HepG2 (cell line): ENCODE measurements around the gene NOCT. TPM values are rescaled to one million over a fixed set of nuclear protein-coding genes. Genes with fewer than 3 reads are reported as not detected.

Experiments
- ATAC-seq: fragments of 200-7000 bp; cut with Tn5 transposase; 3 replicates; pipeline ENCODE4 v1.9.1; 2020; ENCODE audit warnings: mild to moderate bottlenecking, moderate library complexity
- BruUV-seq: library from RNA; stranded (reverse); fragments of 400-500 nt; replicated peaks from 2 replicates; lab custom pipeline; 2021; lab: Mats Ljungman, UMichigan
- CTCF ChIA-PET: fragments of 300-600 bp; formaldehyde crosslinking; extraction: SDS; loops from one replicate; lab custom pipeline; 2021; ENCODE audit warnings: low total read pairs, inconsistent platforms, low intra/inter-chr PET ratio; lab: Yijun Ruan, JAX
- POLR2A ChIA-PET: fragments of 350-600 bp; sonication (Branson Sonifier 250); formaldehyde crosslinking; loops from one replicate; lab custom pipeline; 2020; ENCODE audit warnings: antibody characterized with exemption, inconsistent platforms; lab: Yijun Ruan, JAX
- DNase-seq: peaks from one replicate; pipeline ENCODE4 v3.0.0-alpha.2; 2015; ENCODE audit warnings: low spot score
- FAIRE-seq: peaks from 3 replicates; lab custom pipeline; 2011; peaks lifted over from hg19 to GRCh38; lab: Jason Lieb, UNC
- H2AFZ ChIP-seq: one replicate; pipeline ENCODE4 v1.6.1; 2011; ENCODE audit warnings: low read length, inconsistent platforms
- H3K27ac ChIP-seq: fragments of 300-600 bp; 3 replicates; pipeline ENCODE4 v1.8.0; 2011; ENCODE audit warnings: mixed run types, mild to moderate bottlenecking, mixed read lengths, low read length, inconsistent platforms; ENCODE audit not compliant: insufficient read depth; ENCODE audit errors: extremely low read length
- H3K27me3 ChIP-seq, 2 experiments: fragments of 200-600 bp in 1 of 2; 2 replicates in 1 of 2; 3 replicates in 1 of 2; pipeline versions ENCODE4 v1.6.0 to v1.8.0; 2011; ENCODE audit warnings: low read length in 2 of 2, mild to moderate bottlenecking in 2 of 2, moderate library complexity in 2 of 2, inconsistent platforms in 1 of 2; ENCODE audit not compliant: insufficient read depth in 2 of 2, control insufficient read depth in 1 of 2
- H3K36me3 ChIP-seq, 2 experiments: fragments of 200-600 bp in 1 of 2; replicated peaks in 1 of 2; 2 replicates in 1 of 2; 3 replicates in 1 of 2; pipeline versions ENCODE4 v1.5.1 to v1.8.0; 2011; ENCODE audit warnings: low read length in 2 of 2, inconsistent platforms in 1 of 2; ENCODE audit not compliant: insufficient read depth in 2 of 2, control insufficient read depth in 1 of 2
- H3K4me1 ChIP-seq: 2 replicates; pipeline ENCODE4 v1.5.1; 2012; ENCODE audit warnings: low read length, inconsistent platforms; ENCODE audit not compliant: insufficient read depth
- H3K4me2 ChIP-seq: 2 replicates; pipeline ENCODE4 v1.6.0; 2011; ENCODE audit warnings: low read depth, low read length, inconsistent platforms
- H3K4me3 ChIP-seq, 3 experiments: fragments of 200-600 bp in 1 of 3; sonication (generic), shearing (Covaris generic) in 1 of 3; replicated peaks in 1 of 3; 2 replicates each; pipeline ENCODE4 v1.5.1; 2011 to 2016; ENCODE audit warnings: low read length in 3 of 3, inconsistent platforms in 2 of 3, low read depth in 2 of 3, mild to moderate bottlenecking in 2 of 3, control low read depth in 1 of 3, mixed read lengths in 1 of 3; ENCODE audit not compliant: insufficient read depth in 1 of 3
- H3K79me2 ChIP-seq: one replicate; pipeline ENCODE4 v1.6.1; 2011; ENCODE audit warnings: low read length, inconsistent platforms; ENCODE audit not compliant: insufficient read depth
- H3K9ac ChIP-seq: 2 replicates; pipeline ENCODE4 v1.6.0; 2011; ENCODE audit warnings: mild to moderate bottlenecking, low read depth, low read length, inconsistent platforms; ENCODE audit not compliant: insufficient read depth
- H3K9me3 ChIP-seq: 2 replicates; pipeline ENCODE4 v1.5.1; 2012; ENCODE audit warnings: mild to moderate bottlenecking, low read length
- H4K20me1 ChIP-seq: 2 replicates; pipeline ENCODE4 v1.6.0; 2011; ENCODE audit warnings: inconsistent platforms, mild to moderate bottlenecking, low read length, moderate library complexity; ENCODE audit not compliant: insufficient read depth
- AGO1 ChIP-seq: fragments of 200-400 bp; formaldehyde crosslinking; IDR thresholded peaks from 2 replicates; pipeline ENCODE4 v1.6.1; 2017; ENCODE audit warnings: mild to moderate bottlenecking, low read depth, low read length, moderate library complexity; ENCODE audit not compliant: poor library complexity, severe bottlenecking
- CCAR2 ChIP-seq: fragments of 200-400 bp; formaldehyde crosslinking; optimal IDR thresholded peaks from 2 replicates; pipeline ENCODE3; 2018; ENCODE audit warnings: low read depth, mild to moderate bottlenecking, low read length, moderate library complexity
- CENPT ChIP-seq: sonication (generic); formaldehyde crosslinking; IDR thresholded peaks from 2 replicates; pipeline ENCODE4 v1.8.0; 2022; ENCODE audit warnings: low read depth, mild to moderate bottlenecking, moderate library complexity, missing genetic modification reagents
- DBP ChIP-seq: sonication (generic); formaldehyde crosslinking; IDR thresholded peaks from 2 replicates; pipeline ENCODE4 v1.4.0; 2020; ENCODE audit warnings: missing genetic modification reagents; ENCODE audit errors: not compliant biosample characterization
- HIVEP1 ChIP-seq: sonication (generic); formaldehyde crosslinking; IDR thresholded peaks from 2 replicates; pipeline ENCODE4 v1.4.0; 2020; ENCODE audit warnings: mild to moderate bottlenecking, missing genetic modification reagents
- PAX8 ChIP-seq: sonication (generic); formaldehyde crosslinking; IDR thresholded peaks from 2 replicates; pipeline ENCODE4 v1.8.0; 2022; ENCODE audit warnings: mild to moderate bottlenecking, missing genetic modification reagents, borderline replicate concordance
- SAP130 ChIP-seq: IDR thresholded peaks from 2 replicates; pipeline ENCODE4 v1.6.1; 2016; ENCODE audit warnings: low read depth
- ZBTB43 ChIP-seq: sonication (generic); formaldehyde crosslinking; conservative IDR thresholded peaks from 2 replicates; pipeline ENCODE4 v1.4.0; 2020; ENCODE audit warnings: missing genetic modification reagents
- ZKSCAN1 ChIP-seq: fragments of 150-350 bp; IDR thresholded peaks from 2 replicates; pipeline ENCODE4 v1.6.1; 2014; ENCODE audit warnings: low read length
- ZNF205 ChIP-seq: IDR thresholded peaks from 2 replicates; pipeline ENCODE4 v1.6.1; 2018; ENCODE audit warnings: missing biosample characterization, missing genetic modification reagents
- ZNF3 ChIP-seq: IDR thresholded peaks from 2 replicates; pipeline ENCODE4 v1.7.0; 2017; ENCODE audit warnings: inconsistent platforms
- ZNF547 ChIP-seq: sonication (generic); formaldehyde crosslinking; IDR thresholded peaks from 2 replicates; pipeline ENCODE4 v1.5.1; 2020; ENCODE audit warnings: mild to moderate bottlenecking, missing genetic modification reagents
- ZNF569 ChIP-seq: sonication (generic); formaldehyde crosslinking; IDR thresholded peaks from 2 replicates; pipeline ENCODE4 v1.5.0; 2020; ENCODE audit warnings: mild to moderate bottlenecking, missing genetic modification reagents, moderate library complexity, borderline replicate concordance
- ZNF790 ChIP-seq: sonication (generic); formaldehyde crosslinking; IDR thresholded peaks from 2 replicates; pipeline ENCODE4 v1.8.0; 2022; ENCODE audit warnings: missing genetic modification reagents, mild to moderate bottlenecking, borderline replicate concordance
- WGBS: methylation state at CpG from one replicate; pipeline ENCODE4 v1.1.6; 2017; ENCODE audit warnings: low lambda C conversion rate; 5-methylcytosine and 5-hydroxymethylcytosine counted together
- in situ Hi-C: cut with HindIII; loops from 2 replicates; pipeline ENCODE4 v1.10.0; 2017; ENCODE audit warnings: low pct_unique_long_range_greater_than_20kb; ENCODE audit not compliant: extremely low pct_ligation_motif_present
- intact Hi-C: fragments of 100-400 bp; cut with micrococcal nuclease; formaldehyde crosslinking; loops from one replicate; pipeline ENCODE4 v1.10.0; 2022; ENCODE audit not compliant: unreplicated experiment
- polyA plus RNA-seq, 8 experiments: library from polyadenylated mRNA; depleted of rRNA in 3 of 8; stranded (reverse) in 7 of 8; unstranded in 1 of 8; fragments of >200 nt; fragmentation: Illumina TruSeq in 4 of 8; extraction: Trizol in 4 of 8; gene quantifications; 2 replicates each; pipeline versions ENCODE4 v1.2.1 to v1.2.3, GENCODE V29; 2011 to 2016; ENCODE audit warnings: low read depth in 4 of 8, missing spikeins in 1 of 8, mixed read lengths in 1 of 8; ENCODE audit not compliant: insufficient read depth in 1 of 8
- total RNA-seq, 5 experiments: library from RNA; depleted of rRNA; stranded (reverse); fragments of >200 nt; fragmentation: Illumina TruSeq; extraction: Trizol; gene quantifications; 2 replicates each; pipeline ENCODE4 v1.2.3, GENCODE V29; 2016; ENCODE audit warnings: low read depth in 1 of 5

NOCT gene
- total and polyA plus RNA-seq, 2 of the 13 experiments (the other 11 are each of a cell fraction or from before 2014, with no cell fraction given), result 3.6 to 13.1 TPM

GRCh38 chr4:139025841-139026240 is 10.3 kb downstream of the NOCT start:
- ChIA-PET POLR2A (no interaction called here), CTCF (no interaction called here)
- BruUV-seq, result no TSS peak
- TF ChIP-seq AGO1, result no peak
- no peak for TF ChIP-seq CCAR2
- TF ChIP-seq SAP130 (CRISPR knock-in tag), result no peak
- no peak for TF ChIP-seq CENPT (CRISPR knock-in tag)
- no peak for TF ChIP-seq ZNF547 (CRISPR knock-in tag)
- no peak for TF ChIP-seq ZBTB43 (CRISPR knock-in tag)
- TF ChIP-seq ZNF3 (CRISPR knock-in tag), result no peak
- in situ Hi-C loops, result no loop called here
- no peaks in the 10 kb centered on the region for H3K27me3 ChIP-seq
- ATAC-seq, result no peak
- no peak overlapping the region for H3K27ac ChIP-seq
- no peaks in the 10 kb centered on the region for H3K9me3 ChIP-seq
- no peak overlapping the region for H3K9ac ChIP-seq
- H2AFZ ChIP-seq, result no peak overlapping the region
- no peak for FAIRE-seq
- WGBS, result 100% methylated on average over 1 of the region's 1 CpG
- no peak overlapping the region for H3K4me2 ChIP-seq
- peaks cover 11% of the 10 kb centered on the region for H4K20me1 ChIP-seq
- DNase-seq, result no peak
- H3K36me3 ChIP-seq, result peaks cover 5% of the 10 kb centered on the region in 2 experiments; a peak in 2 of 5 replicates
- H3K4me3 ChIP-seq, result no peak overlapping the region
- peaks cover 5% of the 10 kb centered on the region; the same call in 1 of the 2 replicates for H3K4me1 ChIP-seq
- intact Hi-C loops, result no loop called here
- H3K79me2 ChIP-seq, result peaks cover 65% of the 10 kb centered on the region

- no peak overlapping the region for H3K4me3 ChIP-seq
- no peaks in the 10 kb centered on the region for H3K27me3 ChIP-seq
- H3K4me2 ChIP-seq, result no peak overlapping the region
- no peaks in the 10 kb centered on the region for H3K9me3 ChIP-seq
- no TSS peak for BruUV-seq
- no peak for TF ChIP-seq DBP (CRISPR knock-in tag)
- no peak for TF ChIP-seq ZNF790 (CRISPR knock-in tag)
- TF ChIP-seq HIVEP1 (CRISPR knock-in tag), result no peak
- no peak for TF ChIP-seq ZKSCAN1
- TF ChIP-seq ZNF205 (CRISPR knock-in tag), result no peak
- no peak for TF ChIP-seq PAX8
- TF ChIP-seq ZNF569 (CRISPR knock-in tag), result no peak
- TF ChIP-seq, all 625 proteins: peak for 0
- CTCF ChIA-PET, result no interaction called here
- H3K4me1 ChIP-seq, result 0 out of 2 replicates have a peak, but pooled peaks cover 5% of the 10 kb centered on the region
- no peak for DNase-seq
- H3K27ac ChIP-seq, result no peak overlapping the region
- peaks cover 65% of the 10 kb centered on the region for H3K79me2 ChIP-seq
- peaks cover 12% of the 10 kb centered on the region for H4K20me1 ChIP-seq
- H3K36me3 ChIP-seq, result peaks cover 5% of the 10 kb centered on the region in 2 experiments; a peak in 2 of 5 replicates
- WGBS, result 96% methylated on average over 5 of the region's 5 CpGs
- H3K9ac ChIP-seq, result no peak overlapping the region
- ATAC-seq, result no peak
- FAIRE-seq, result no peak
- in situ Hi-C loops (no loop called here), intact Hi-C loops (no loop called here)
- H2AFZ ChIP-seq, result no peak overlapping the region
- POLR2A ChIA-PET, result no interaction called here
Observed at GRCh38 chr4:139027776-139028175, 12.2 kb downstream of the NOCT start.
